Hepatocyte (in vitro differentiated cells): Measurements from ENCODE around the gene HES7.

Source experiments
- CTCF ChIP-seq: fragments of 200-600 bp; sonication (generic); IDR thresholded peaks from 2 replicates; pipeline ENCODE4 v1.5.1; 2016; ENCODE audit warnings: antibody characterized with exemption, mild to moderate bottlenecking; ENCODE audit not compliant: poor library complexity
- EZH2phosphoT487 ChIP-seq: fragments of 200-600 bp; sonication (generic); IDR thresholded peaks from one replicate; pipeline ENCODE4 v1.6.1; 2018; ENCODE audit warnings: antibody characterized with exemption, mild to moderate bottlenecking, low read depth, moderate library complexity; ENCODE audit not compliant: unreplicated experiment, severe bottlenecking

GRCh38 chr17:8091033-8091687 is 32.7 kb downstream of the HES7 start:
- no peak for TF ChIP-seq EZH2phosphoT487
- TF ChIP-seq CTCF = no peak
